PFSK-1 (cell line): ENCODE measurements around the gene ARHGAP8.

Experiments used
- FOXP2 ChIP-seq: optimal IDR thresholded peaks from 2 replicates; pipeline ENCODE3; 2011; ENCODE audit warnings: borderline replicate concordance, control low read depth, inconsistent platforms; ENCODE audit not compliant: insufficient read depth; ENCODE audit errors: extremely low read length, extremely low read depth
- POLR2AphosphoS5 ChIP-seq: IDR thresholded peaks from 2 replicates; pipeline ENCODE4 v1.6.1; 2012; ENCODE audit warnings: low read depth, mild to moderate bottlenecking, control low read depth, low read length, moderate library complexity
- SIN3A ChIP-seq: IDR thresholded peaks from 2 replicates; pipeline ENCODE4 v1.6.1; 2012; ENCODE audit warnings: mild to moderate bottlenecking, low read length, moderate library complexity, borderline replicate concordance; ENCODE audit not compliant: insufficient read depth
- TAF1 ChIP-seq: IDR thresholded peaks from 2 replicates; pipeline ENCODE4 v1.6.1; 2012; ENCODE audit warnings: low read length, control low read depth, borderline replicate concordance; ENCODE audit not compliant: insufficient read depth
- TF ChIP-seq, protein P1 (sequence below), 2 experiments: IDR thresholded peaks; 2 replicates each; pipeline versions ENCODE4 v1.6.1 to v1.8.0; 2011 to 2012; ENCODE audit warnings: low read depth in 2 of 2, low read length in 2 of 2, control low read depth in 1 of 2, inconsistent platforms in 1 of 2, mild to moderate bottlenecking in 1 of 2, moderate library complexity in 1 of 2; ENCODE audit not compliant: insufficient read depth in 1 of 2

- TF ChIP-seq, protein P1, sequence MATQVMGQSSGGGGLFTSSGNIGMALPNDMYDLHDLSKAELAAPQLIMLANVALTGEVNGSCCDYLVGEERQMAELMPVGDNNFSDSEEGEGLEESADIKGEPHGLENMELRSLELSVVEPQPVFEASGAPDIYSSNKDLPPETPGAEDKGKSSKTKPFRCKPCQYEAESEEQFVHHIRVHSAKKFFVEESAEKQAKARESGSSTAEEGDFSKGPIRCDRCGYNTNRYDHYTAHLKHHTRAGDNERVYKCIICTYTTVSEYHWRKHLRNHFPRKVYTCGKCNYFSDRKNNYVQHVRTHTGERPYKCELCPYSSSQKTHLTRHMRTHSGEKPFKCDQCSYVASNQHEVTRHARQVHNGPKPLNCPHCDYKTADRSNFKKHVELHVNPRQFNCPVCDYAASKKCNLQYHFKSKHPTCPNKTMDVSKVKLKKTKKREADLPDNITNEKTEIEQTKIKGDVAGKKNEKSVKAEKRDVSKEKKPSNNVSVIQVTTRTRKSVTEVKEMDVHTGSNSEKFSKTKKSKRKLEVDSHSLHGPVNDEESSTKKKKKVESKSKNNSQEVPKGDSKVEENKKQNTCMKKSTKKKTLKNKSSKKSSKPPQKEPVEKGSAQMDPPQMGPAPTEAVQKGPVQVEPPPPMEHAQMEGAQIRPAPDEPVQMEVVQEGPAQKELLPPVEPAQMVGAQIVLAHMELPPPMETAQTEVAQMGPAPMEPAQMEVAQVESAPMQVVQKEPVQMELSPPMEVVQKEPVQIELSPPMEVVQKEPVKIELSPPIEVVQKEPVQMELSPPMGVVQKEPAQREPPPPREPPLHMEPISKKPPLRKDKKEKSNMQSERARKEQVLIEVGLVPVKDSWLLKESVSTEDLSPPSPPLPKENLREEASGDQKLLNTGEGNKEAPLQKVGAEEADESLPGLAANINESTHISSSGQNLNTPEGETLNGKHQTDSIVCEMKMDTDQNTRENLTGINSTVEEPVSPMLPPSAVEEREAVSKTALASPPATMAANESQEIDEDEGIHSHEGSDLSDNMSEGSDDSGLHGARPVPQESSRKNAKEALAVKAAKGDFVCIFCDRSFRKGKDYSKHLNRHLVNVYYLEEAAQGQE (IDR thresholded peaks at IDR 0.05; ENCODE audit: insufficient read depth in 1 of 2, low read depth in 2 of 2, low read length in 2 of 2), result no peak
- TF ChIP-seq POLR2AphosphoS5 (no peak), SIN3A (no peak), TAF1 (no peak), FOXP2 (no peak)
Observed at GRCh38 chr22:44807232-44807631, 54.9 kb downstream of the ARHGAP8 start.
